ENCODE results near the gene TNPO2. TPM values are rescaled to one million over a fixed set of nuclear protein-coding genes. Genes with fewer than 3 reads are reported as not detected.

The TNPO2 gene
- polyA plus RNA-seq, 3 donors, result 0.28 to 45.2 (median 0.52) TPM

DNA sequence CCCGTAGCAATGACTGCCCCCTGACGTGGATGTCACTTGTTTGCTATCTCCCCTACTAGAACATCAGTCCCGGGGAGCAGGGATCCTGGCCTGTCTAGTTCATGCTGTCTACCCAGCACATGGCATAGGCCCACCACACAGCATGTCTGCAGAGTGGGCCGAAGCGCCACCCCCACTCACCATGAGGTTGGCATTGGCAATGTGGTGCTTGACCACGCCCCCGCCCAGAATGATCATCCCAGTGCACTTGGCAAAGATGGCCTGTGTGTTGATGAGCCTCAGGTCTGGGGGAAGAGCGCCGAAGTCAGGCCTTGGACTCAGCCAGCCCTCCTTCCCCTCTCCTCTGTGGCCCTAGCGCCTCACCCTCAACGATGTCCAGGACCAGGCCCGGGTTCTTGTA lies 46.8 kb downstream of the TNPO2 start:
- Histone ChIP-seq H3K4me3 (replicated peaks in 1 of 3; ENCODE audit: low read depth in 2 of 3, low read length in 3 of 3) (no peak overlapping the region), H3K27ac (ENCODE audit: low read depth in 1 of 2, low read length in 2 of 2) (no peak overlapping the region), H3K9ac (ENCODE audit: insufficient read depth, low read length, poor library complexity, severe bottlenecking) (no peak overlapping the region), H3K79me2 (ENCODE audit: insufficient read depth, low read length) (peaks cover 22% of the 10 kb centered on the region), H4K20me1 (ENCODE audit: insufficient read depth, low read length) (peaks cover 67% of the 10 kb centered on the region), H2AFZ (ENCODE audit: insufficient read depth, low read depth, low read length, poor library complexity, severe bottlenecking) (no peak overlapping the region), H3K36me3 (replicated peaks in 1 of 2; ENCODE audit: control insufficient read depth in 1 of 2, insufficient read depth in 2 of 2, low read length in 2 of 2) (peaks cover 60 to 79% of the 10 kb centered on the region in 2 donors), H3K4me2 (replicated peaks; ENCODE audit: extremely low read depth, low read length, poor library complexity, severe bottlenecking) (no peak overlapping the region), H3K9me3 (replicated peaks in 1 of 2; ENCODE audit: control insufficient read depth in 1 of 2, insufficient read depth in 1 of 2, low read length in 2 of 2) (no peaks in the 10 kb centered on the region), H3K27me3 (ENCODE audit: control insufficient read depth in 2 of 2, insufficient read depth in 2 of 2, low read length in 2 of 2) (no peaks in the 10 kb centered on the region), H3K4me1 (ENCODE audit: control insufficient read depth in 1 of 2, insufficient read depth in 2 of 2, low read length in 2 of 2) (peaks cover 12 to 23% of the 10 kb centered on the region in 2 donors)
- Mint-ChIP-seq H3K9me3 (peaks cover 0 to 3% (median 0%) of the 10 kb centered on the region in 7 donors), H3K27me3 (ENCODE audit: low read depth in 3 of 3) (peaks cover 0 to 5% (median 0%) of the 10 kb centered on the region in 3 donors), H3K36me3 (peaks cover 63 to 82% of the 10 kb centered on the region in 2 donors), H3K4me1 (peaks cover 26% of the 10 kb centered on the region), H3K4me3 (no peak overlapping the region), H3K27ac (peak overlapping the region in 4 of 7 donors; percentile 1 to 50 (median 18))
- TF ChIP-seq, protein P1, sequence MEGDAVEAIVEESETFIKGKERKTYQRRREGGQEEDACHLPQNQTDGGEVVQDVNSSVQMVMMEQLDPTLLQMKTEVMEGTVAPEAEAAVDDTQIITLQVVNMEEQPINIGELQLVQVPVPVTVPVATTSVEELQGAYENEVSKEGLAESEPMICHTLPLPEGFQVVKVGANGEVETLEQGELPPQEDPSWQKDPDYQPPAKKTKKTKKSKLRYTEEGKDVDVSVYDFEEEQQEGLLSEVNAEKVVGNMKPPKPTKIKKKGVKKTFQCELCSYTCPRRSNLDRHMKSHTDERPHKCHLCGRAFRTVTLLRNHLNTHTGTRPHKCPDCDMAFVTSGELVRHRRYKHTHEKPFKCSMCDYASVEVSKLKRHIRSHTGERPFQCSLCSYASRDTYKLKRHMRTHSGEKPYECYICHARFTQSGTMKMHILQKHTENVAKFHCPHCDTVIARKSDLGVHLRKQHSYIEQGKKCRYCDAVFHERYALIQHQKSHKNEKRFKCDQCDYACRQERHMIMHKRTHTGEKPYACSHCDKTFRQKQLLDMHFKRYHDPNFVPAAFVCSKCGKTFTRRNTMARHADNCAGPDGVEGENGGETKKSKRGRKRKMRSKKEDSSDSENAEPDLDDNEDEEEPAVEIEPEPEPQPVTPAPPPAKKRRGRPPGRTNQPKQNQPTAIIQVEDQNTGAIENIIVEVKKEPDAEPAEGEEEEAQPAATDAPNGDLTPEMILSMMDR (IDR thresholded peaks at IDR 0.05), result no peak
- intact Hi-C loops (cut with micrococcal nuclease), result no loop called here
- WGBS (ENCODE audit: insufficient coverage), result 96% methylated on average over 8 of the region's 12 CpGs
- no peak for DNase-seq

DNA sequence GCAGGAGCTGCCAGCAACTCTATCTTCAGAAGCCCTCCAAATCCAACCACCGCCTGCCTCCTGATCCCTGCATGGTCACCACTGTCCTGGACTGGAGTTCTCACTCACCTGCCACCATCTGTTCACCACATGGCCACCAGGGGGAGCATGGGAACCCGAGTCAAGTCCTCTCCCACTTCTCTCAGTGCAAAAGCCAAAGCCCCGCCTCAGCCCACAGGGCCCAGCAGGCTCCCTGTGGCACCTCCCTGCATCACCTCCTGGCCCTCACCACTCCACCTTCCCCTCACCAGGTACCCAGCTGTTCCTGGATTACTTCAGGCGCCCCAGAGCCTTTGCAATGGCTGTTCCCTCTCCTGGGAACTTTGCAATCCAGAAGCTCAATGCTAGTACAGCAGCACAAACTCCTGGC lies 47.3 kb downstream of the TNPO2 start:
- TF ChIP-seq, protein P1 (IDR thresholded peaks at IDR 0.05), result peak; percentile 88
- Mint-ChIP-seq H3K27ac (peak overlapping the region in 4 of 7 donors; percentile 1 to 57 (median 14)), H3K27me3 (ENCODE audit: low read depth in 3 of 3) (peaks cover 0 to 4% (median 0%) of the 10 kb centered on the region in 3 donors), H3K4me1 (peaks cover 27% of the 10 kb centered on the region), H3K9me3 (peaks cover 0 to 3% (median 0%) of the 10 kb centered on the region in 7 donors), H3K36me3 (peaks cover 64 to 83% of the 10 kb centered on the region in 2 donors), H3K4me3 (no peak overlapping the region)
- Histone ChIP-seq H3K4me3 (replicated peaks in 1 of 3; ENCODE audit: low read depth in 2 of 3, low read length in 3 of 3) (no peak overlapping the region), H3K9me3 (replicated peaks in 1 of 2; ENCODE audit: control insufficient read depth in 1 of 2, insufficient read depth in 1 of 2, low read length in 2 of 2) (no peaks in the 10 kb centered on the region), H3K4me2 (replicated peaks; ENCODE audit: extremely low read depth, low read length, poor library complexity, severe bottlenecking) (no peak overlapping the region), H2AFZ (ENCODE audit: insufficient read depth, low read depth, low read length, poor library complexity, severe bottlenecking) (no peak overlapping the region), H4K20me1 (ENCODE audit: insufficient read depth, low read length) (peaks cover 67% of the 10 kb centered on the region), H3K27me3 (ENCODE audit: control insufficient read depth in 2 of 2, insufficient read depth in 2 of 2, low read length in 2 of 2) (no peaks in the 10 kb centered on the region), H3K4me1 (ENCODE audit: control insufficient read depth in 1 of 2, insufficient read depth in 2 of 2, low read length in 2 of 2) (peaks cover 9 to 19% of the 10 kb centered on the region in 2 donors), H3K27ac (ENCODE audit: low read depth in 1 of 2, low read length in 2 of 2) (peak overlapping the region in 1 of 2 donors; percentile 32), H3K9ac (ENCODE audit: insufficient read depth, low read length, poor library complexity, severe bottlenecking) (no peak overlapping the region), H3K79me2 (ENCODE audit: insufficient read depth, low read length) (peaks cover 22% of the 10 kb centered on the region), H3K36me3 (replicated peaks in 1 of 2; ENCODE audit: control insufficient read depth in 1 of 2, insufficient read depth in 2 of 2, low read length in 2 of 2) (peaks cover 60 to 79% of the 10 kb centered on the region in 2 donors)
- 44% methylated on average over 4 of the region's 4 CpGs for WGBS (ENCODE audit: insufficient coverage)
- intact Hi-C loops (cut with micrococcal nuclease), result no loop called here
- peak; percentile 59 to 75 (median 60) for DNase-seq
